Thymus (tissue), 11 donors: Measurements from ENCODE around the gene OR9A2. TPM values are rescaled to one million over a fixed set of nuclear protein-coding genes. Genes with fewer than 3 reads are reported as not detected.
"Not testable (repeated sequence)": the region's sequence is repeated elsewhere in the genome, so short reads cannot be mapped to it uniquely, and the experiment has no call there.

Experiments
- DNase-seq, 9 donors: peaks; one replicate each; pipeline ENCODE4 v3.0.0-alpha.2; 2013; ENCODE audit warnings: low spot score in 9 of 9, low read depth in 6 of 9, missing footprints in 1 of 9
- H3K27ac ChIP-seq, 2 donors: one replicate each; pipeline ENCODE4 v1.5.1; 2013; ENCODE audit warnings: control low read depth in 1 of 2, low read depth in 1 of 2, low read length in 1 of 2, mild to moderate bottlenecking in 1 of 2, moderate library complexity in 1 of 2
- H3K27me3 ChIP-seq, 2 donors: one replicate each; pipeline ENCODE4 v1.5.1; 2013; ENCODE audit warnings: low read length in 1 of 2; ENCODE audit not compliant: control insufficient read depth in 2 of 2, insufficient read depth in 1 of 2
- H3K36me3 ChIP-seq, 2 donors: one replicate each; pipeline ENCODE4 v1.5.1; 2013; ENCODE audit warnings: low read length in 1 of 2, mild to moderate bottlenecking in 1 of 2, moderate library complexity in 1 of 2; ENCODE audit not compliant: control insufficient read depth in 2 of 2, insufficient read depth in 2 of 2
- H3K4me1 ChIP-seq, 2 donors: one replicate each; pipeline ENCODE4 v1.5.1; 2013; ENCODE audit warnings: low read length in 2 of 2; ENCODE audit not compliant: control insufficient read depth in 2 of 2, insufficient read depth in 2 of 2
- H3K4me3 ChIP-seq, 2 donors: one replicate each; pipeline ENCODE4 v1.5.1; 2013; ENCODE audit warnings: low read length in 2 of 2, control low read depth in 1 of 2, mild to moderate bottlenecking in 1 of 2
- H3K9me3 ChIP-seq, 2 donors: one replicate each; pipeline ENCODE4 v1.5.1; 2013; ENCODE audit warnings: low read length in 1 of 2, mild to moderate bottlenecking in 1 of 2; ENCODE audit not compliant: control insufficient read depth in 2 of 2, insufficient read depth in 1 of 2
- WGBS: extraction: QIAGEN DNeasy Blood & Tissue Kit; methylation state at CpG from one replicate; pipeline ENCODE4 v1.1.7; 2013; 5-methylcytosine and 5-hydroxymethylcytosine counted together
- polyA plus RNA-seq: library from polyadenylated mRNA; stranded (reverse); fragments of 200-250 nt; gene quantifications from one replicate; pipeline ENCODE4 v1.2.3, GENCODE V29; 2013
- total RNA-seq: library from RNA; stranded (reverse); fragments of 120-200 nt; gene quantifications from one replicate; pipeline ENCODE4 v1.2.4, GENCODE V29; 2013
- donor health status: healthy.

The OR9A2 gene
- total and polyA plus RNA-seq, 2 donors, result not detected

DNA sequence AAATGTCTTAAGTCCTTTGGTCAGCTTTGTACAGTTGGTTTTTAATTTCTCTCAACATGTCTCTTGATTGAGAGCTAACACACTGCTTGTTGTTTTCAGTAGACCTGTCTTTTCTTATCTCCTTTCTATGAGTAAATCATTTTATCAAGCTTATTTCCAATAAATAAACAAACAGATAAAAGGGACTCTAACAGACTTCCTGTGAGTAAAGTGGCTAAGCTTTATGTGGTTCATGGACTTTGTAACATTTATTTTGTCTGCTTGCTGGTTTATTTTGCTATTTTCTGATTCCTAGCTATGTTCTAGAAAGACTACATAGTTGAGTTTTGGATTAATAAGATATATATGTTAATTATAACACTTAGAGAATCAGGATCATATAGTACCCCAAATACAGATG lies 27.1 kb downstream of the OR9A2 start:
- Histone ChIP-seq H3K27ac (no peak overlapping the region), H3K36me3 (no peaks in the 10 kb centered on the region), H3K9me3 (no peaks in the 10 kb centered on the region), H3K27me3 (no peaks in the 10 kb centered on the region), H3K4me1 (peaks cover 5 to 19% of the 10 kb centered on the region in 2 donors), H3K4me3 (no peak overlapping the region)
- no peak for DNase-seq

DNA sequence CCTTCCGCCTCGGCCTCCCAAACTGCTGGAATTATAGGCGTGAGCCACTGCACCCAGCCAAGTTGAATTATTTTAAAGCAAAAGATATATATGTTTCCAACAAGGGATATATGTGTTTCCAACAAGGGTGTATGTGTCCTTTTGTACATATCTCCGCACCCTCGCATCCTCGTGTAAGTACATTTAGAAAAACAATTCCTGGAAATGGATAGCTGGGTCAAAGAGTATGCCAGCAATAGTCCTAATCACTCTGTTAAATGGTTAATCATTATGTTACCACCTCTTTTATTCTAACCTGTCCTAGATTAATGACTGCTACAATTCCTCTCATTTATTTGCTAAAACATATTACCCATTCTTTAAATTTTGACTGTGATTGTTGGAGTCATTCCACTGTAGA lies 28.0 kb downstream of the OR9A2 start:
- Histone ChIP-seq H3K36me3 (no peaks in the 10 kb centered on the region), H3K9me3 (no peaks in the 10 kb centered on the region), H3K27me3 (no peaks in the 10 kb centered on the region), H3K4me1 (peaks cover 5 to 12% of the 10 kb centered on the region in 2 donors), H3K27ac (no peak overlapping the region), H3K4me3 (no peak overlapping the region)
- 97% methylated on average over 6 of the region's 6 CpGs for WGBS
- DNase-seq, result no peak

DNA sequence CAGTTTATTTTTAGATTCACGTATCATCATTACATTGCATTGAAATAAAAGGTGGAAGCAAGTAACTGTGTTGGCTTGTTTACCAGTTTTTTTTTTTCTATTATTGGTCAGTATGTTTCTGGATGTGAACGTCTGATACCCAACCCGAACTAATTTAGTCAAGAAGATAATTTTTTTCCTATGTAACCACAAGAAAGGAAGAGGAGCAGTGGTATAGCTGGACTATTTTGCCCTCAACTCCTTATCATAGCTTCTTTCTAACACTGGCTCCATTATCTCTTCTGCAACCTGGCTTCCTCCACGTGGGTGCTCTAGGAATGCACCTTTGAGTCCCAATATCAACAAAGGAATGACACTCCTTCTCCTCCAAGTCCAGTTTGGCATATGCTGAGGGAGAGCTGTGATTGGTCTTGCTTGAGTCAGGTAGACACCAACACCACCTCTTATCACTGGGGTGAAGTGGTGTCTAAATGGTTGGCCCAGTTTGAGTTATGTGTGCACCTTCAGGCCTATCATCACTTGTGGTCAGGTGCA lies 29.4 kb downstream of the OR9A2 start:
- H3K27me3 ChIP-seq, result no peaks in the 10 kb centered on the region

DNA sequence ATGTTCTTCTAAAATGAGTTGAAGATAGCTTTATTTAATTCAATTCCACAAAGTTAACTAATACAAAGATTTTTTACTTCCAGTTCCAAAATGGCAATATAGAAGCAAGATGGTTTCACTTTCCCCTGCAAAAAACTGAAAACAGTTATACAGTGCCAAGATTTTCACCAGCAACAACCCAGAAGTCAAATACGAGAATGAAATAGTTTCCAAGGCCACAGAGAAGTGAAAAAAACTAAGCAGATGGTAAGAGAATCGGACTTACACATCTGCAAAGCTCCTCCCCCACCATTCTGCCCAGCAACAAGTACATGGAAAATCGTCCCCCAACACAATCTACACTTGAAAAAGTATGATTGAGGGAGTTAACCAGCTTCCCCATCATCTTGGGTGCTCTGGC lies 34.5 kb downstream of the OR9A2 start:
- Histone ChIP-seq H3K27me3 (no peaks in the 10 kb centered on the region), H3K4me3 (no peak overlapping the region), H3K27ac (no peak overlapping the region), H3K4me1 (no peaks in the 10 kb centered on the region), H3K9me3 (no peaks in the 10 kb centered on the region), H3K36me3 (no peaks in the 10 kb centered on the region)
- DNase-seq, result no peak
- WGBS, result 92% methylated on average over 3 of the region's 3 CpGs

More for the DNA sequence above, 29.4 kb downstream of the OR9A2 start:
- no peak overlapping the region for H3K27ac ChIP-seq
- no peaks in the 10 kb centered on the region for H3K9me3 ChIP-seq
- H3K4me3 ChIP-seq, result no peak overlapping the region
- no peaks in the 10 kb centered on the region for H3K36me3 ChIP-seq
- 79% methylated on average over 4 of the region's 4 CpGs for WGBS
- H3K4me1 ChIP-seq, result no peaks in the 10 kb centered on the region
- DNase-seq, result no peak

DNA sequence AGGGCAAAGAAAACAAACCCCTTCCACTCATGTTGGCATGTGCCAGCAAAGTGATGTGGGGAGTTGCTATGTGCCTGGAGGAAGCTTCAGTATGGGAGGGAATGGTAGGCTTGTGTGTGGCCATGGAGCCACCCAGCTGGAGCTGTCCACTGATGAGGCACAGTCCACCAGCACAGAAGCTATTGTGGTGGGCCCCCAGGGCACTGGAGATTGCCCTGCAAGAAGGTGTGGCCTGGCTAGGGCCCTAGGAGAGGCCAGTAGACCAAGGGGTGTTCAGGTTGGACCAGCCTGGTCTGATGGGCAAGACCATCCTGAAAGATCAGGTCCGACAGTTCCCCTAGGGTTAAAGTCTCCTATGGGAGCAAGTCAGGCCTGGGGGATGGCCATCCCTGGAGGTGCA lies 42.6 kb downstream of the OR9A2 start:
- Histone ChIP-seq H3K4me3 (no peak overlapping the region), H3K36me3 (no peaks in the 10 kb centered on the region), H3K27me3 (no peaks in the 10 kb centered on the region), H3K9me3 (no peaks in the 10 kb centered on the region), H3K4me1 (no peaks in the 10 kb centered on the region), H3K27ac (no peak overlapping the region)
- WGBS, result 96% methylated on average over 1 of the region's 1 CpG
- no peak for DNase-seq

DNA sequence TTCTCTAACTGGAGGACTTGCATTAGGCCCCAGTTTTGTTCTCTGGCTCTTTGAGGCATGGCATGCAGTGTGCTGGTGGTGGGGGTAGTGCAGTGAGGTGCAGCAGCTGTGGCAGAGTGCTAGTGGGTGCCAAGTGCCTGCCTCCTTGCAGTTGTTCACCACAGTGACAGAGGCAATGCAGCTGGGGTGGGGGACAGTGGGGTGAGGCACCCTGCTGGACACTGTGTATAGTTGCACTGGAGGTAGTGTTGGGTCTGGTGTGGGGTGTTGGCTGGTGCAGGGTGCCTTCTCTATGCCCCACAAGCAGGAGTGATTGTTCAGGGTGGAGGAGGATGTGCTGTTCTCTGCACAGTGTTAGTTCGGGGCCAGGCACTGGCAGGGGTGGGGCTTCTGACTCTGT lies 43.1 kb downstream of the OR9A2 start:
- peak in 1 of 9 donors; percentile 23 for DNase-seq
- WGBS, result 95% methylated on average over 1 of the region's 1 CpG
- H3K27ac ChIP-seq, result no peak overlapping the region

DNA sequence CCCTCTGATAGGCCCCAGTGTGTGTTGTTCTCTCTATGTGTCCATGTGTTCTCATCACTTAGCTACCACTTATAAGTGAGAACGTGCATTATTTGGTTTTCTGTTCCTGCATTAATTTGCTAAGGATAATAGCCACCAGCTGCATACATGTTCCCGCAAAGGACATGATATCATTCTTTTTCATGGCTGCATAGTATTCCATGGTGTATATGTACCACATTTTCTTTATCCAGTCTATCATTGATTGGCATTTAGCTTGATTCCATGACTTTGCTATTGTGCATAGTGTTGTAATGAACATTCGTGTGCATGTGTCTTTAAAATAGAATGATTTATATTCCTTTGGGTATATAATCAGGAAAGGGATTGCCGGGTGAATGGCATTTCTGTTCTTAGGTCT lies 48.5 kb downstream of the OR9A2 start:
- H3K36me3 ChIP-seq, H3K4me1 ChIP-seq, H3K27ac ChIP-seq, H3K4me3 ChIP-seq, H3K27me3 ChIP-seq, H3K9me3 ChIP-seq, DNase-seq: not testable (repeated sequence)
- WGBS, result 96% methylated on average over 4 of the region's 4 CpGs

More for the DNA sequence above, 43.1 kb downstream of the OR9A2 start:
- Histone ChIP-seq H3K9me3 (no peaks in the 10 kb centered on the region), H3K4me1 (no peaks in the 10 kb centered on the region), H3K27me3 (no peaks in the 10 kb centered on the region), H3K36me3 (no peaks in the 10 kb centered on the region), H3K4me3 (no peak overlapping the region)

Other genes with a start within 250 kb of the OR9A2 start
- gene EPHB6, start 172.1 kb downstream of the OR9A2 start, total RNA-seq, result 75.6 TPM
- gene EPHB6, start 172.1 kb downstream of the OR9A2 start, polyA plus RNA-seq, result 163 TPM
- 0.24 TPM for gene TRPV6, start 141.4 kb downstream of the OR9A2 start, total RNA-seq
- gene TRPV6, start 141.4 kb downstream of the OR9A2 start, polyA plus RNA-seq, result 1.1 TPM
- gene TRPV5, start 93.4 kb downstream of the OR9A2 start, total RNA-seq, result 0.05 TPM
- 0.02 TPM for gene TRPV5, start 93.4 kb downstream of the OR9A2 start, polyA plus RNA-seq
- gene LLCFC1, start 87.6 kb downstream of the OR9A2 start, total RNA-seq, result not detected
- not detected for gene LLCFC1, start 87.6 kb downstream of the OR9A2 start, polyA plus RNA-seq
- gene KEL, start 64.8 kb downstream of the OR9A2 start, total RNA-seq, result 2.7 TPM
- 2.6 TPM for gene KEL, start 64.8 kb downstream of the OR9A2 start, polyA plus RNA-seq
- gene OR6V1, start 25.2 kb upstream of the OR9A2 start, total RNA-seq, result not detected
- 0.02 TPM for gene OR6V1, start 25.2 kb upstream of the OR9A2 start, polyA plus RNA-seq
- gene PIP, start 104.9 kb upstream of the OR9A2 start, total RNA-seq, result 0.28 TPM
- gene PIP, start 104.9 kb upstream of the OR9A2 start, polyA plus RNA-seq, result 6.5 TPM
- gene TAS2R39, start 156.3 kb upstream of the OR9A2 start, total RNA-seq, result not detected
- not detected for gene TAS2R39, start 156.3 kb upstream of the OR9A2 start, polyA plus RNA-seq
- gene TAS2R40, start 194.9 kb upstream of the OR9A2 start, total RNA-seq, result not detected
- not detected for gene TAS2R40, start 194.9 kb upstream of the OR9A2 start, polyA plus RNA-seq
- gene GSTK1, start 236.3 kb upstream of the OR9A2 start, total RNA-seq, result 130 TPM
- 141 TPM for gene GSTK1, start 236.3 kb upstream of the OR9A2 start, polyA plus RNA-seq